Measurements from ENCODE around the gene UBE2I. TPM values are rescaled to one million over a fixed set of nuclear protein-coding genes. Genes with fewer than 3 reads are reported as not detected.
"Not testable (repeated sequence)": the region's sequence is repeated elsewhere in the genome, so short reads cannot be mapped to it uniquely, and the experiment has no call there.

The UBE2I gene
- total and polyA plus RNA-seq, 3 donors from 2014 or later = 116 to 143 (median 127) TPM

GRCh38 chr16:1289477-1289866 is 20.0 kb upstream of the UBE2I start:
- DNase-seq = no peak
- no peaks in the 10 kb centered on the region for H3K36me3 ChIP-seq (ENCODE audit: low read depth, missing control alignments)
- 33 to 53% methylated on average over 5 to 17 of the region's 17 CpGs for WGBS, 2 donors
- intact Hi-C loops (cut with DNase I; ENCODE audit: low total_unique reads) = no loop called here
- H3K27ac ChIP-seq = no peak overlapping the region
- H3K4me3 ChIP-seq = no peak overlapping the region
- no peaks in the 10 kb centered on the region for H3K9me3 ChIP-seq
- H3K4me1 ChIP-seq = peaks cover 16% of the 10 kb centered on the region
- H3K27me3 ChIP-seq = no peaks in the 10 kb centered on the region
- TF ChIP-seq POLR2A (IDR thresholded peaks at IDR 0.05) = no peak
- TF ChIP-seq, protein P1, sequence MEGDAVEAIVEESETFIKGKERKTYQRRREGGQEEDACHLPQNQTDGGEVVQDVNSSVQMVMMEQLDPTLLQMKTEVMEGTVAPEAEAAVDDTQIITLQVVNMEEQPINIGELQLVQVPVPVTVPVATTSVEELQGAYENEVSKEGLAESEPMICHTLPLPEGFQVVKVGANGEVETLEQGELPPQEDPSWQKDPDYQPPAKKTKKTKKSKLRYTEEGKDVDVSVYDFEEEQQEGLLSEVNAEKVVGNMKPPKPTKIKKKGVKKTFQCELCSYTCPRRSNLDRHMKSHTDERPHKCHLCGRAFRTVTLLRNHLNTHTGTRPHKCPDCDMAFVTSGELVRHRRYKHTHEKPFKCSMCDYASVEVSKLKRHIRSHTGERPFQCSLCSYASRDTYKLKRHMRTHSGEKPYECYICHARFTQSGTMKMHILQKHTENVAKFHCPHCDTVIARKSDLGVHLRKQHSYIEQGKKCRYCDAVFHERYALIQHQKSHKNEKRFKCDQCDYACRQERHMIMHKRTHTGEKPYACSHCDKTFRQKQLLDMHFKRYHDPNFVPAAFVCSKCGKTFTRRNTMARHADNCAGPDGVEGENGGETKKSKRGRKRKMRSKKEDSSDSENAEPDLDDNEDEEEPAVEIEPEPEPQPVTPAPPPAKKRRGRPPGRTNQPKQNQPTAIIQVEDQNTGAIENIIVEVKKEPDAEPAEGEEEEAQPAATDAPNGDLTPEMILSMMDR (IDR thresholded peaks at IDR 0.05) = no peak

- Histone ChIP-seq H3K4me3 (no peak overlapping the region), H3K27ac (no peak overlapping the region), H3K27me3 (no peaks in the 10 kb centered on the region), H3K4me1 (peaks cover 16% of the 10 kb centered on the region), H3K9me3 (no peaks in the 10 kb centered on the region), H3K36me3 (ENCODE audit: low read depth, missing control alignments) (no peaks in the 10 kb centered on the region)
- 46 to 65% methylated on average over 2 to 22 of the region's 22 CpGs for WGBS, 2 donors
- intact Hi-C loops (cut with DNase I; ENCODE audit: low total_unique reads) = no loop called here
- TF ChIP-seq POLR2A (IDR thresholded peaks at IDR 0.05) = no peak
- TF ChIP-seq, protein P1 (IDR thresholded peaks at IDR 0.05) = no peak
- DNase-seq = no peak
These were observed 19.4 kb upstream of the UBE2I start for GRCh38 chr16:1290063-1290501.

- Histone ChIP-seq H3K27me3 (no peaks in the 10 kb centered on the region), H3K27ac (no peak overlapping the region), H3K9me3 (no peaks in the 10 kb centered on the region), H3K4me1 (peaks cover 16% of the 10 kb centered on the region), H3K36me3 (ENCODE audit: low read depth, missing control alignments) (no peaks in the 10 kb centered on the region), H3K4me3 (no peak overlapping the region)
- no peak for DNase-seq
- intact Hi-C loops (cut with DNase I; ENCODE audit: low total_unique reads) = no loop called here
- WGBS, 2 donors = 64 to 70% methylated on average over 20 to 29 of the region's 29 CpGs
- TF ChIP-seq, protein P1 (IDR thresholded peaks at IDR 0.05) = no peak
- no peak for TF ChIP-seq POLR2A (IDR thresholded peaks at IDR 0.05)
These were observed 18.4 kb upstream of the UBE2I start for GRCh38 chr16:1290860-1291575.

- no peaks in the 10 kb centered on the region for H3K9me3 ChIP-seq
- H3K27ac ChIP-seq = no peak overlapping the region
- no peak overlapping the region for H3K4me3 ChIP-seq
- TF ChIP-seq, protein P1 (IDR thresholded peaks at IDR 0.05) = no peak
- TF ChIP-seq POLR2A (IDR thresholded peaks at IDR 0.05) = no peak
- DNase-seq = peak; percentile 73
- intact Hi-C loops (cut with DNase I; ENCODE audit: low total_unique reads) = no loop called here
- 38 to 41% methylated on average over 6 to 17 of the region's 17 CpGs for WGBS, 2 donors
- H3K4me1 ChIP-seq = peaks cover 14% of the 10 kb centered on the region
- no peaks in the 10 kb centered on the region for H3K36me3 ChIP-seq (ENCODE audit: low read depth, missing control alignments)
- H3K27me3 ChIP-seq = no peaks in the 10 kb centered on the region
These were observed 17.9 kb upstream of the UBE2I start for GRCh38 chr16:1291576-1291974.

DNA sequence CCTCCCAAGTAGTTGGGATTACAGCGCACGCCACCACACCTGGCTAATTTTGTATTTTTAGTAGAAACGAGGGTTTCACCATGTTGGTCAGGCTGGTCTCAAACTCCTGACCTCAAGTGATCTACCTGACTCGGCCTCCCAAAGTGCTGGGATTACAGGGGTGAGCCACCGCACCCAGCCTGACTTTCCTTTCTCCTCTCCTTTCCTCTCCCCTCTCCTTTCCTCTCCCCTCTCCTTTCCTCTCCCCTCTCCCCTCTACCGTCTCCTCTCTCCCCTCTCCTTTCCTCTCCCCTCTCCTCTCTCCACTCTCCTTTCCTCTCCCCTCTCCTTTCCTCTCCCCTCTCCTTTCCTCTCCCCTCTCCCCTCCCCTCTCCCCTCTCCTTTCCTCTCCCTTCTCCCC is 17.2 kb upstream of the UBE2I start:
- H3K27me3 ChIP-seq; intact Hi-C loops (cut with DNase I; ENCODE audit: low total_unique reads): not testable (repeated sequence)
- 84 to 90% methylated on average over 6 of the region's 6 CpGs for WGBS, 2 donors

DNA sequence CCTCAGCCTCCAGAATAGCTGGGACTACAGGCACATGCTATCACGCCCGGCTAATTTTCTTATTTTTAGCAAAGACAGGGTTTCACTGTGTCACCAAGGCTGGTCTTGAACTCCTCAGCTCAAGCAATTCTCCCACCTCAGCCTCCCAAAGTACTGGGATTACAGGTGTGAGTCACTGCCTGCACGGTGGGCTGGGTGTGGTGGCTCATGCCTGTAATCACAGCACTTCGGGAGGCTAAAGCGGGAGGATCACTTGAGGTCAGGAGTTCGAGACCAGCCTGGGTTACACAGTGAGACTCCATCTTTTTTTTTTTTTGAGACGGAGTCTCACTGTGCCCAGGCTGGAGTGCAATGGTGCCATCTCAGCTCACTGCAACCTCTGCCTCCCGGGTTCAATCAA is 16.6 kb upstream of the UBE2I start:
- H3K36me3 ChIP-seq (ENCODE audit: low read depth, missing control alignments); intact Hi-C loops (cut with DNase I; ENCODE audit: low total_unique reads); H3K9me3 ChIP-seq; H3K27ac ChIP-seq; DNase-seq; H3K4me1 ChIP-seq; H3K27me3 ChIP-seq; H3K4me3 ChIP-seq: not testable (repeated sequence)
- WGBS, 2 donors = 75 to 81% methylated on average over 8 of the region's 8 CpGs

More for the DNA sequence above, 17.2 kb upstream of the UBE2I start:
- not testable (repeated sequence) for DNase-seq; H3K36me3 ChIP-seq (ENCODE audit: low read depth, missing control alignments); H3K27ac ChIP-seq; H3K4me3 ChIP-seq; H3K9me3 ChIP-seq
- H3K4me1 ChIP-seq = peaks cover 11% of the 10 kb centered on the region
